ENCODE results near the gene C16orf74. TPM values are rescaled to one million over a fixed set of nuclear protein-coding genes. Genes with fewer than 3 reads are reported as not detected.

C16orf74 gene
- total and polyA plus RNA-seq, 2 of the 13 experiments (the other 11 are each of a cell fraction or from before 2014, with no cell fraction given): 0.13 to 0.29 TPM

- in situ Hi-C loops (cut with HindIII; ENCODE audit: extremely low pct_ligation_motif_present, low pct_unique_long_range_greater_than_20kb): no loop called here
- intact Hi-C loops (cut with micrococcal nuclease; ENCODE audit: unreplicated experiment): no loop called here
- Histone ChIP-seq H3K9ac (ENCODE audit: insufficient read depth, low read depth, low read length) (no peak overlapping the region), H3K27me3 (ENCODE audit: control insufficient read depth in 1 of 2, insufficient read depth in 2 of 2, low read length in 2 of 2) (peaks cover 0 to 19% of the 10 kb centered on the region in 2 experiments; a peak in 4 of 5 replicates), H3K4me1 (ENCODE audit: insufficient read depth, low read length) (peaks cover 38% of the 10 kb centered on the region), H3K4me3 (replicated peaks in 1 of 3; ENCODE audit: insufficient read depth in 1 of 3, low read depth in 2 of 3, low read length in 3 of 3) (peak overlapping the region in 1 of 3 experiments; percentile 84; a peak in 1 of 6 replicates), H3K79me2 (ENCODE audit: insufficient read depth, low read length) (peaks cover 2% of the 10 kb centered on the region), H3K27ac (ENCODE audit: extremely low read length, insufficient read depth, low read length) (no peak overlapping the region), H3K36me3 (replicated peaks in 1 of 2; ENCODE audit: control insufficient read depth in 1 of 2, insufficient read depth in 2 of 2, low read length in 2 of 2) (peaks cover 4 to 15% of the 10 kb centered on the region in 2 experiments), H2AFZ (ENCODE audit: low read length) (no peak overlapping the region), H4K20me1 (ENCODE audit: insufficient read depth, low read length) (no peaks in the 10 kb centered on the region; the same call in 1 of the 2 replicates), H3K4me2 (ENCODE audit: low read depth, low read length) (peak overlapping the region; percentile 89), H3K9me3 (ENCODE audit: low read length) (no peaks in the 10 kb centered on the region)
- CTCF ChIA-PET (ENCODE audit: low intra/inter-chr PET ratio, low total read pairs): no interaction called here
- no peak for DNase-seq (ENCODE audit: low spot score)
- WGBS (ENCODE audit: low lambda C conversion rate): 86% methylated on average over 15 of the region's 15 CpGs
- BruUV-seq (replicated peaks): no TSS peak
- FAIRE-seq: no peak
- ATAC-seq: no peak
- TF ChIP-seq THAP7 (CRISPR knock-in tag; IDR thresholded peaks at IDR 0.05) (no peak), TFDP1 (CRISPR knock-in tag; IDR thresholded peaks at IDR 0.05; ENCODE audit: borderline replicate concordance) (no peak), ZNF160 (CRISPR knock-in tag; IDR thresholded peaks at IDR 0.05) (peak; percentile 69; the same call in 1 of the 2 replicates), ATF5 (CRISPR knock-in tag; IDR thresholded peaks at IDR 0.05; ENCODE audit: low read depth) (no peak), ZNF34 (CRISPR knock-in tag; IDR thresholded peaks at IDR 0.05; ENCODE audit: borderline replicate concordance) (no peak), ZKSCAN8 (CRISPR knock-in tag; IDR thresholded peaks at IDR 0.05; ENCODE audit: borderline replicate concordance) (no peak), ZNF296 (CRISPR knock-in tag; conservative IDR thresholded peaks at IDR 0.05) (no peak), ZNF263 (CRISPR knock-in tag; IDR thresholded peaks at IDR 0.05) (peak; percentile 83), KMT2B (CRISPR knock-in tag; IDR thresholded peaks at IDR 0.05) (no peak), MIER3 (CRISPR knock-in tag; IDR thresholded peaks at IDR 0.05; ENCODE audit: borderline replicate concordance) (no peak), GLMP (CRISPR knock-in tag; IDR thresholded peaks at IDR 0.05; ENCODE audit: borderline replicate concordance) (no peak), ZNF143 (CRISPR knock-in tag; IDR thresholded peaks at IDR 0.05) (no peak), PHF5A (CRISPR knock-in tag; IDR thresholded peaks at IDR 0.05; ENCODE audit: low read depth, unreplicated experiment) (no peak), ZSCAN25 (CRISPR knock-in tag; IDR thresholded peaks at IDR 0.05) (no peak), ZNF770 (CRISPR knock-in tag; IDR thresholded peaks at IDR 0.05) (peak; percentile 69; the same call in 1 of the 2 replicates), MTF1 (CRISPR knock-in tag; IDR thresholded peaks at IDR 0.05) (no peak)
- TF ChIP-seq, protein P1, sequence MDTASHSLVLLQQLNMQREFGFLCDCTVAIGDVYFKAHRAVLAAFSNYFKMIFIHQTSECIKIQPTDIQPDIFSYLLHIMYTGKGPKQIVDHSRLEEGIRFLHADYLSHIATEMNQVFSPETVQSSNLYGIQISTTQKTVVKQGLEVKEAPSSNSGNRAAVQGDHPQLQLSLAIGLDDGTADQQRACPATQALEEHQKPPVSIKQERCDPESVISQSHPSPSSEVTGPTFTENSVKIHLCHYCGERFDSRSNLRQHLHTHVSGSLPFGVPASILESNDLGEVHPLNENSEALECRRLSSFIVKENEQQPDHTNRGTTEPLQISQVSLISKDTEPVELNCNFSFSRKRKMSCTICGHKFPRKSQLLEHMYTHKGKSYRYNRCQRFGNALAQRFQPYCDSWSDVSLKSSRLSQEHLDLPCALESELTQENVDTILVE (CRISPR knock-in tag; IDR thresholded peaks at IDR 0.05): no peak
- POLR2A ChIA-PET: no interaction called here
Observed at GRCh38 chr16:85686912-85687591, 63.8 kb downstream of the C16orf74 start.
